NOMO-1 (cell line): ENCODE measurements around the gene CACNA2D4.
A peak's percentile ranks its signal among the peaks of the same experiment; 100 is the strongest.
"Not testable (repeated sequence)": the region's sequence is repeated elsewhere in the genome, so short reads cannot be mapped to it uniquely, and the experiment has no call there.

ENCODE experiments used
- DNase-seq, 2 experiments: peaks; one replicate each; lab custom pipeline; 2025; ENCODE audit not compliant: unreplicated experiment in 2 of 2; lab: John Stamatoyannopoulos, UW

Gene CACNA2D4, protein sequence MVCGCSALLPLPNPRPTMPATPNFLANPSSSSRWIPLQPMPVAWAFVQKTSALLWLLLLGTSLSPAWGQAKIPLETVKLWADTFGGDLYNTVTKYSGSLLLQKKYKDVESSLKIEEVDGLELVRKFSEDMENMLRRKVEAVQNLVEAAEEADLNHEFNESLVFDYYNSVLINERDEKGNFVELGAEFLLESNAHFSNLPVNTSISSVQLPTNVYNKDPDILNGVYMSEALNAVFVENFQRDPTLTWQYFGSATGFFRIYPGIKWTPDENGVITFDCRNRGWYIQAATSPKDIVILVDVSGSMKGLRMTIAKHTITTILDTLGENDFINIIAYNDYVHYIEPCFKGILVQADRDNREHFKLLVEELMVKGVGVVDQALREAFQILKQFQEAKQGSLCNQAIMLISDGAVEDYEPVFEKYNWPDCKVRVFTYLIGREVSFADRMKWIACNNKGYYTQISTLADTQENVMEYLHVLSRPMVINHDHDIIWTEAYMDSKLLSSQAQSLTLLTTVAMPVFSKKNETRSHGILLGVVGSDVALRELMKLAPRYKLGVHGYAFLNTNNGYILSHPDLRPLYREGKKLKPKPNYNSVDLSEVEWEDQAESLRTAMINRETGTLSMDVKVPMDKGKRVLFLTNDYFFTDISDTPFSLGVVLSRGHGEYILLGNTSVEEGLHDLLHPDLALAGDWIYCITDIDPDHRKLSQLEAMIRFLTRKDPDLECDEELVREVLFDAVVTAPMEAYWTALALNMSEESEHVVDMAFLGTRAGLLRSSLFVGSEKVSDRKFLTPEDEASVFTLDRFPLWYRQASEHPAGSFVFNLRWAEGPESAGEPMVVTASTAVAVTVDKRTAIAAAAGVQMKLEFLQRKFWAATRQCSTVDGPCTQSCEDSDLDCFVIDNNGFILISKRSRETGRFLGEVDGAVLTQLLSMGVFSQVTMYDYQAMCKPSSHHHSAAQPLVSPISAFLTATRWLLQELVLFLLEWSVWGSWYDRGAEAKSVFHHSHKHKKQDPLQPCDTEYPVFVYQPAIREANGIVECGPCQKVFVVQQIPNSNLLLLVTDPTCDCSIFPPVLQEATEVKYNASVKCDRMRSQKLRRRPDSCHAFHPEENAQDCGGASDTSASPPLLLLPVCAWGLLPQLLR

DNA sequence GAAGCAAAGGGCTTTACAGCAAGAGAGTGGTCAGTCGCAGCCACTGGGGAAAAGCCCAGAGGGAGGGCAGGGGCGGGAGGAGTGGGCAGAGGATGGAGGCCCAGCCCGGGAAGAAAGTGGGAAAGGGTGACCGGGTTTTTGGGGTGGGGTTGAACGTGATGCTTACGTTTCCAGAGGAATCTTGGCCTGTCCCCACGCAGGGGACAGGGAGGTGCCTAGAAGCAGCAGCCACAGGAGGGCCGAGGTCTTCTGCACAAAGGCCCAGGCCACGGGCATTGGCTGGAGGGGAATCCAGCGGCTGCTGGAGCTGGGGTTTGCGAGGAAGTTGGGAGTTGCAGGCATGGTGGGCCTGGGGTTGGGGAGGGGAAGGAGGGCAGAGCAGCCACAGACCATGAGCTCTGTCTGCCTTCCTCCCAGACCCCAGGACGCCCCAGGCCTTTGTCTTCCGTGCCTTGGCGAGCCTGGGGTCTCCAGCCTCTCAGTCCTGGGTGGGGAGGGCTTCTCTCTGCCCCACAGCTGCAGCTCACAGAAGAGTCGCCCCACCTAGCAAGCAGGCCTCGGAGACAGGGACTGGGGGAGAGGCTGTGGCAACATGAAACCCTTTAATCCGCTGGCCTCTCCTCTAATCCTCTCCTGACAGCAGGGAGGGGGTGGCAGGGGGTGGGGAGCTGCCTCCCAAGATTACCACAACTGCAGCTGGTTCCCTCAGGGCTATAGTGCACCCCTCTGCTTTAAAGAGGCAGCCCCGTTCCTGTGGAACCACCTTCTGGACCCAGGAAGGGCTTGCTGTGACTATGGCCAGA lies at the start of gene CACNA2D4:
Gene CACNA2D4 (minus strand): TSS at position 572 of the 803 bp plus-strand sequence. CDS start 179 bp downstream, at position 393.
- DNase-seq = peak; percentile 11 to 26

DNA sequence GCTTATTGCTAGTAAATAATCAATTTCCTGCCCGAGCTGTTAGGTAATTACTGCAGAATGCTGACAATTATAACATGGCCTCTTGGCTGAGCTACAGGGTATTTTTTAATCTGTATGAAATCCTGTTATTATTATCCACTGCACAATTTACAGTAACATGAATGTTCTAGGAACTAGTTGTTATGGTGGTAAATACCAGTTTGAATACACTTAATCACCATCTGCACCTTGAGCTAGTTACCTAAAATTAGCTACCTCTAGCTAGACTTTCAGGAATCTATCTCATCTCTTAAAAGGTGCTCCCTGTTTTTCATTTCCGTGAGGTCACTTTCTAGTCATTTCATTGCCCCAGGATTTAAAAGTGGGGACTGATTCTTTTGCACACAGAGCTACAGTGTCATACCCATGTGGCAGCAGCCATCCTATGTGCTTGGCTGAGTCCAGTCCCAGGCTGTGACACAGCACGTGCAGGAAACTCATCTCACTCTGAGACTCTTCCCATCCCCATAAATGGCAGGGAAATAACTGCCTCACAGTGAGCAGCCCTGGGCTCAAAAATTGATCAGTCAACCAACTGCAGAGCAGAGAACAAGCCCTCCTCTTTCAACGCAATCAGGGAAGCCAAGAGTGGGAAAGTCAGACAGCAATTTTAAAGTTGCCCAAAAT lies 48.2 kb upstream of the CACNA2D4 start:
- DNase-seq = no peak

DNA sequence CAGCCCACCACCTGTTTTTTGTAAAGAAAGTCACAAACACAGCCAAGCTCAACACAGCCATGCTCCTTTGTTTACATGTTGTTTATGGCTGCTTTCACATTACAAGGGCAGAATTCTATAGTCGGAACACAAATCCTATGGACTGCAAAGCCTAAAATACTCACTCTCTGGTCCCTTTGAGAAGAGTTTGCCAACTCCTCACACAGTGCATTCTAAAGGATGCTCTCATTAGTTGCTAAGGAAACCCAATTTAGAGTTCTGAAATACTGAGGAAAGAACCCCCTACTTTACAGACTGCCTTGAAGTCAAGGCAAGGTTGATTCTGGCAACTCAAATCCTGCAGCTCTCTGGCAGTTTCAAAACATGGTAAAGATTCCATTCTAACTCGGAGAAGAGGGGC lies 47.5 kb upstream of the CACNA2D4 start:
- no peak for DNase-seq

DNA sequence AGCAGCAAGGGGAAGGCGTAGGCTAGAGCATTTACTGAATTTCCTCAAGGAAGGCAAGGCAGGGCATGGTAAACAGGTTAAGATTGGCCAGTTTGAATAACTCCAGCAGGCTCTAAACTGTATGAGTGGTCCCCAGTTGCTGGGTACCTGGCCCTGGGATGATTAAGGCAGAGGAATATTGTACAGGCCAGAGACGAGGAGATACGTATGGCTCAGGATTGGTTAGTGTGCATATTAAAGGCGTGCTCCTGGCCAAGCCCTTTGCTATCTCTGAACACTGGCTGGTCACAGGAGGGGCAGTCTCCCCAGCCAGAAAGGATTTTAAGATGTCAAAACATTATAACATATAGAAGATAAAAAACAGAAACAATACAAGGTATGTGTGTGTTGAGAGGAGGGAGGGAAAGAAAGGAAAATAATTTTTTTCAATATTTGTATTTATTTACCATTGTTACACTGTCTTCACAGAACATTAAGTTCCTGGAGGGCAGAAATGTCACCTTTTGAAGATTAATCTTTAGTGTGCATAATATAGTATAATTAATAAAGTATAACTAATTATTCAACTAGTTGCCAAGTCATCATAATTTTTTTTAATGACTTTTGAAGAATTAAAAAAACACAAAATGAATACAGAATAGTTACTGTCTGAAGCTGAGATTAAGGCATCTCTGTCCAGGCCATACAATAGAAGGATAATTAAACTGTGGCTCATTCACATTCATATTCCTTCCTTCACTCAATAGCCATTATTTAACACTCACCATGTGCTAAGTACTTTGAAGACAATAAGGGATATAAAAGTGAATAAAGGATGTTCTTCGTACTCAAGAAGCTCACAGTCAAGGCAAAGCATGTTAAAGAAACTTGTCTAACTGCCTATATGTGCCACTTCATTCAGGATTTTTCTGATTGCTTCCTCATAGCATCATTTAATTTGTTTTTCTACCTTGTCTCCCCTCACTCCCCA lies 43.9 kb upstream of the CACNA2D4 start:
- no peak for DNase-seq

DNA sequence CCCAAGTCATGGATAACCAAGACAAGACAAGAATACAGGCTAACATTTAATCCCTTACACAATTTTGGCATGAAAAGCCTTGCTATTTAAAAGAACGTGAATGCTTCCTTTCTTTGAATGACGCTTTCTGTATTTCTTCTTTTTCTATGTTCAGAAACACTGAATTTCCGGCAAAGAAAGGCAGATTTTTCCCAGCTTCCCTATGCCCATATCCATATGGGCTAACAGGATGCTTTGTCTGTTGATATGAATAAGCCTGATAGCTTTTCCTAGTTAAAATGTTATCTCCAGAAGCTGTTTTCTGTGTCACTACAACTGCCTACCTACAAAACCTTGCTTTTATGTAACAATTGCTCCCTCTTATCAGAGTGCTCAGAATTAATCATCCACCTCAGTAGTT lies 38.3 kb upstream of the CACNA2D4 start:
- DNase-seq = no peak

DNA sequence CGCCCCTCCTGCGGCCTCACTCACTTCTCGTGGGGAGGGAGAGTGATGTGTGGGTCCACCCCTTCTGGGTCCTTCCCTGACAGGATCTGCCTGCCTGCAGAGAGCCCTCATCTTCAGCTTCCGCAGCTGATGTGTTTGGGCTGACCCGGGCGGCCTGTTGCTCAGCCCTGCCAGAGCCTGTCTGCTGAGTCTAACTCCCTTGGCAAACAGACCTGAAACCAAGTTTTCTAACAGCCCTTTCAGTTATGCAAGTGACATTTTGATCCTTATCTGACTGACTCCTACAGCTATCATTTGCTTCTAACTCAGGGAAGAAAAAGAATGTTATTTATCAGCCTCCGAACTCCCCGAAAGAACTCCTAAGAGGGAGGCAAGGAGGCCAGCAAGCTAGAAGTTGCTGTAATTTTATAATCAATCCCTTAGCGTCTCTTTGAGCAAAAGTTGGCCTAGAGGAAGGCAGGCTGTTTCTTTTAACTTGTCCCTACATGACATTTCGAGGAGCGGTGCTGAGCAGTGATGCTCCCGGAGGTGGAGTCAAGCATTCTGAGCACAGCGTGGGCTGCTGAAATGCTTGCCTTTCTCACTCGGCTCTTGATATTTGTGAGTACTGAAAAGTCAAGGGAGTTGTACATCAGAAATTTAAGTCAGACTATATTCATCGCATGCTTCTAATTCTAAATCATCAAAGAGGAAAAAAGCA lies 31.5 kb upstream of the CACNA2D4 start:
- DNase-seq = no peak

DNA sequence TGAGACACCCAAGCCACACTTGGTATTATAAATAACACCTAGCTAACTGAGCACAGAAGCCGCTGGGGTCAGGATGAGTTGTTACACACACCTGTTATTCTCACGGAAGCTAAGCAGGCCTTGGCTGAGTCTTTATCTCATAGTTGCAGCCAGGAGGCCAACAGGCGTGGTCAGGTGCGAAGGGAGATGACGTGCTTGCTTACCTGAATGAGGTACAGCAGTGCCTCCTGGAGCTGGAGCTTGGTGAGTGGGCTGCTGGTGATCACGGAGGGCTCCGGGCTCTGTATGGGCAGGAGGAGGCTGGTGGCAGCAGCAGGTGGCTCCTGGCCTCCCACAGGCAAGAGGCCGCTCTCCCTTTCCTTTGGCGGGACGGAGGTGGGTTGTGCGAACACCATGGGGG lies 30.4 kb upstream of the CACNA2D4 start:
- no peak for DNase-seq

DNA sequence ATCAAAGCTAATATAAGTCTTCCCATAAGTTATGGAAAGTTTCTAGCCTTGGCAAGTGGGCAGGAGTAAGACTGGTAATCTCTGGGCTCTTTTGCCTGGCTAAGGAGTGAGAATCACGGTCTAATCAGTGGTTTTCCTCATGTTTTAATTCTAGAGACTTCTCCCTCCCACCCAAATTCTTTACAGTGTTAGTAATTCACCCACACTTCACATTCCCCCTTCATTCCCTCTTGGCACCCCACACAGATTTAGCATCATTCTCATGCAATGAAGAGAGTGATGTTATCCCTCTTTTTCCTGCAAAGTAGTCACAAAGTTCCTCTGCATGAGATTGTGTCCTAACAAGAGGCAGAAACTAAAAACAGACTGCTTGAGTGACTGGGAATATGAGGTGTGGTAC lies 28.6 kb upstream of the CACNA2D4 start:
- no peak for DNase-seq

DNA sequence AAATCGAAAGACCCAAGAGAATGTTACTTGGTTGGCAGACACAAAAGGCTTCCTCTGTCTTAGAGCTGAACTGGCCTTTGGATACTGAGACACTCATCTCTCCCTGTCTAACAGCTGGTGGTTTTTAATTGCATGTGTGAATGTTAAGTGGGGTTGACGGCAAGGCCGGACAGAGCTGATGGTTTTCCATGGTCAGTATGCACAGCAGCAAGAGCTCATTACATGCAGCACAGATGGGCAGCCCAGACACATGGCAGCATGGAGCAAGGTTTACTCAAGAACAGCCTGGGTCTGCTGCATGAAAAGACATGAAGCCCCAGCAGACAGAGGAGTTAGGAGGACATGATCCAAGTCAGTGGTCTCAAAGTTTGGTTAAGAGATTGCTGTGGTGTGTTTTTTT lies 27.8 kb upstream of the CACNA2D4 start:
- no peak for DNase-seq

DNA sequence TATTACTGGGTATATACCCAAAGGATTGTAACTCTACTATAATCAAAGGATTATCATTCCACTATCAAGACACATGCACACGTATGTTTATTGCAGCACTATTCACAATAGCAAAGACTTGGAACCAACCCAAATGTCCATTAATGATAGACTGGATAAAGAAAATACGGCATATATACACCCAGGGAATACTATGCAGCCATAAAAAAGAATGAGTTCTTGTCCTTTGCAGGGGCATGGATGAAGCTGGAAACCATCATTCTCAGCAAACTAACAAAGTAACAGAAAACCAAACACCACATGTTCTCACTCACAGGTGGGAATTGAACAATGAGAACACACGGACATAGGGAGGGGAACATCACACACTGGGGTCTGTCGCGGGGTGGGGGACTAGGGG lies 27.1 kb upstream of the CACNA2D4 start:
- DNase-seq = not testable (repeated sequence)

DNA sequence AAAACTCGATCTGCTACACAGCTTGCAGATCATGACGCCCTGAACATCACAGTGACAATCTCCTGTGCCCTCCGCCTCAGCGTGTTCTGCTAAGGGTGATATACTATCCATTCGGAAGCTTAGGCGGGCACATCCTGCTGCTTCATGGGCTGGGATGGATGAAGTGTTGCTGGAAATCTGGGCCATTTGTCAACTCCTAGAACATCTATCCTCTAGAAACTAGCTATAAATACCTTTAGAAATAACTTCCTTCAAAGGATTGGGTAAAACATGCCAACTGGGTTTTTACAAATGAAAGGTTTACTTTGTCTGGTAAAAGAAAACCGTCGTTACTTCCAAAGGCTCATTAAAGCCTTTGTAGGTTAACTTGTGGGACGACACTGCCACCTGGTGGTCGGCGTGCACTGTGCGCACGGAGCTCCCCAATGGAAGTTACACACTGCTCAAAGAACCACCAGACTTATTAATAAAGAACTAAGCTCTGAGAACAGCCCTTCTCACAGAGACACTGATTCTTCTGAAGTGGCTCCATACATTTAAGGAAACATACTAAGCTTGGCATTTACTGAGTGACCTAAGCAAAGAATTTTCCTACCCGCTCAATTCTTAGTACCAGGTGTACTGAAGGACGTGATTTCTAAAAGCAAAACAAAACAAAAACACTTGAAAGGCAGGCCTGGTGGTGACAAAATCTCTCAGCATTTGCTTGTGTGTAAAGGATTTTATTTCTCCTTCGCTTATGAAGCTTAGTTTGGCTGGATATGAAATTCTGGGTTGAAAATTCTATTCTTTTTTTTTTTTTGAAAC lies 21.6 kb upstream of the CACNA2D4 start:
- peak; percentile 34 to 82 for DNase-seq

DNA sequence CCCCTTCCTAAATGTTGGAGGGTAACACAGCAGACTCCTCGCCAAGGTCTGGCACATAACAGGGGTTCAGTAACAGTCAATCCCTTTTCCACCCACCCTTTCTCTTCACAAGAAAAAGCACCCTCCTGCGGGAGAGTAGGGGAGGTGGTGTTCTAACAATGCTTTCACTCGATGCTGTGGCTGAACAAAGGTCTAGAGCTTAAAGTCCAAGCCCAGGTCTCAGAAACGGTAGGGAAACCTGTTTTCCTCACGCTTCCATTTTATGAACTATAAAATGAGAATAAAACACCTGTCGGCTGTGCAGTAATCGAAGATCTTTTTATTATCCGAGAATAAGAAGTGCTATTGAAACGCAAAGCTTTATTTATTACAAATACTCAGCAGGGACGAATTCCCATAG lies 20.9 kb upstream of the CACNA2D4 start:
- no peak for DNase-seq

DNA sequence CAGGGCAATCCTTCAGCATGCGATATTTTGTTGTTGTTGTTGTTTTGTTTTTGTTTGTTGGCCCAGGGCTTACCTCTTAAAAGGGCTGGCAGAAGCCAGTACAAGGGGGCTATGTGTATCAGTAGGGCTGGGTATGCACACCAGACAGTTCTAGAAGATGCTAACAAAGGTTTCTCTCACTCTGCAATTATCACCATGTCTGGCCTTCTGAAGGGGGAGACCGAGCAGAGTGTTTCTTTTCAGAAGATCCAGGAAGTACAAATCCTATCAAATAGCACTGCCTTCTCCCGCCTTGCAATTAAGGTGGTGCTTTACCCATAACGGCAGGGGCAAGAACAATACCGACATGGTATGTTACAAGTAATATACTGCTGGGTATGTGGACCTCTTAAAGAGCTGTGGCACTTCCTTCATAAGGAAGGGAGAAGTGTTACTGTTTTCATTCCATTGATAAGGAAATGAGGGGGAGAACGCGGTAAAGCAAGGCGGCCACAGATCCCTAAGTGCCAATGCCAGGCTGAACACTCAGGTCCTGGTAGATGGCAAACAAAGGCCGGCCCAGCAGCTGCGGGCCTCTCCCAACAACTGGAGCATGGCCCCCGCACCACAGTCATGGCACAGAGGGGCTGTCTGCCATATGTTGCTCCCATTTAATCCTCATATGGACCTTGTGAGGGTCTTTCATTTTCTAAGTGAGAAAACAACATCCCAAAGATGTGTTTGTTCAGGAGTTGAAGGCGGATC lies 19.2 kb upstream of the CACNA2D4 start:
- DNase-seq = no peak

DNA sequence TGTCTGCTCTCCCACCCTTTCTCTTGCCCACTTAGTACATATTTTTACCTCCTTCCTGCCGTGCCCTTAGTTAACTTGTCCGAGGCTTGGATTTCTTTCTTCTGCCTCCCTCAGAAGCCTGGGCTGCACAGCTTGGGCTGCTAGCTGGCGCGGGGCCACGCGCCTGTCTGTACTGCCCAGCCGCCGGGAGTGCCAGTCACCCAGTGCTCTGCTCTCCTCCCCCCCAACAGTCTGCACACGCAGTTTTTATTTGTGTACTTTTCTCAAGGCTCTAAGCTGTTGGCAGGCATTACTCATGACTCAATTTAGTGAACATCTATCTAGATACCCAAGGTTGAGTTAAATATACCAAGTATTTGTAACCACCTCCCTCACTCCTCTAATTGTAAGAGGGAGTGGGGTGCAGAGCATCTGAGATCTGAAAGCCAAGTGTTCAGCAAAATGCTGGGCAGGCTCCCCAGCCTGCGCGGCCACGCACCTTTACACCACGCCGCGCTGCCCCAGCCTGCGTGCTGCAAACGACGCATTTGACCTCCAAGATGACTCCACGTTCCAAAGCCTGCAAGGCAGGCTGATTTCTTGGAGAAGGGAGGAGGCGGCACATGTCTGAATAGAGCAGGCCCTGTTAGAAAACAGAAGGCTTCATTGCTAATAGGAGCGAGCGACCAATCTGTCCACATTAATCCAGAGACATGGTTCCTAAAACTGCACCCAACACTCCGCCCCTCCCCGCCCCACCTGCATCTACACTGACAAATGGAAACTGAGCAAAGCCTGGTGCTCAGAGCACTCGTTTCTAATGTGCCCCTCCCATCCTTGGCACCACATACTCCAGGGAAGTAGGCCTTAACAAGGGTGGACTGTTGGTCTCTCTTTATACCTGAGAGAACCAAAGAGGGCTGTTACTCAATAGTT lies 18.2 kb upstream of the CACNA2D4 start:
- DNase-seq = no peak

DNA sequence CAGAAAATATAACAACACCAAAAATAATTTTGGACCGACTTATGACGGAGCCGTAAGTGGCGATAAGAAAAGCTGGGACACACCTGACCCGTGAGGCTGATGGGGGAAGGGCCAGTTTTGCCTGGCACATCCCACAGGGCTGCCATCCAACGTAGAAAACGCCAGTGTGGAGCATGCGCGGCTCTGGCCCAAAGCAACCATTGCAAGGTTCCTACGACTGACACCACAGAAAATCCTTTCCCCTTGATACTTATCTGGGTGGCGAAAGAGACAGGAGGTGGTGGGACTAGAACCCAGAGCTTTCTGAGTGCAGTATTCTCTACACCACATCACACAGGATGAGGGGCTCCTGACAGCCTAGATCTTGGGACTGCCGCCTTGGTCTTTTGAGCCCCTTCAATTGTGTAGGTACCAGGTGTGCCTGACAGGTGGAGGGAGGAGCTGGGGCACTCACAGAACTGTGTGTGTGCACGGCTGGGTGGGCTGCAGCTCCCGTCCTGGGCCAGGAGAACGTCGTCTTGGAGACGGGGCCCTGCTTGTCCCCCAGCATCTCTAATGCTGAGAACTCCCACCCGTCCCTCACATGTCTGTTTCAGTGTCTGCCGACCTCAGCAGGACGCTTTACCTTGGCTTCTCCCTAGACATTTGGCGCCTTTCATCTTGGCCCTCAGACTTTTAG lies 17.4 kb upstream of the CACNA2D4 start:
- DNase-seq = no peak
